Measurements from ENCODE around the gene NTNG1.

The NTNG1 gene

GRCh38 chr1:107254306-107254705 is 113.5 kb downstream of the NTNG1 start:
- in situ Hi-C loops (cut with HindIII; ENCODE audit: low sequenced_read_pairs): no loop called here

GRCh38 chr1:107255469-107255868 is 114.6 kb downstream of the NTNG1 start:
- in situ Hi-C loops (cut with HindIII; ENCODE audit: low sequenced_read_pairs): no loop called here

GRCh38 chr1:107262467-107263286 is 121.8 kb downstream of the NTNG1 start:
- in situ Hi-C loops (cut with HindIII; ENCODE audit: low sequenced_read_pairs): no loop called here

- in situ Hi-C loops (cut with HindIII; ENCODE audit: low sequenced_read_pairs): no loop called here
These were observed 122.6 kb downstream of the NTNG1 start for GRCh38 chr1:107263291-107263915.

GRCh38 chr1:107264007-107264406 is 123.2 kb downstream of the NTNG1 start:
- in situ Hi-C loops (cut with HindIII; ENCODE audit: low sequenced_read_pairs): no loop called here

- in situ Hi-C loops (cut with HindIII; ENCODE audit: low sequenced_read_pairs): no loop called here
These were observed 123.7 kb downstream of the NTNG1 start for GRCh38 chr1:107264561-107264960.

- in situ Hi-C loops (cut with HindIII; ENCODE audit: low sequenced_read_pairs): no loop called here
These were observed 126.7 kb downstream of the NTNG1 start for GRCh38 chr1:107267489-107267888.

GRCh38 chr1:107272321-107272720 is 131.5 kb downstream of the NTNG1 start:
- in situ Hi-C loops (cut with HindIII; ENCODE audit: low sequenced_read_pairs): no loop called here

GRCh38 chr1:107273515-107273914 is 132.7 kb downstream of the NTNG1 start:
- in situ Hi-C loops (cut with HindIII; ENCODE audit: low sequenced_read_pairs): no loop called here

- in situ Hi-C loops (cut with HindIII; ENCODE audit: low sequenced_read_pairs): no loop called here
These were observed 133.4 kb downstream of the NTNG1 start for GRCh38 chr1:107274227-107274626.

- in situ Hi-C loops (cut with HindIII; ENCODE audit: low sequenced_read_pairs): no loop called here
These were observed 135.4 kb downstream of the NTNG1 start for GRCh38 chr1:107276247-107276646.

GRCh38 chr1:107277022-107277421 is 136.2 kb downstream of the NTNG1 start:
- in situ Hi-C loops (cut with HindIII; ENCODE audit: low sequenced_read_pairs): no loop called here

- in situ Hi-C loops (cut with HindIII; ENCODE audit: low sequenced_read_pairs): no loop called here
These were observed 145.3 kb downstream of the NTNG1 start for GRCh38 chr1:107286125-107286524.

GRCh38 chr1:107291987-107292386 is 151.1 kb downstream of the NTNG1 start:
- in situ Hi-C loops (cut with HindIII; ENCODE audit: low sequenced_read_pairs): no loop called here

GRCh38 chr1:107293901-107294613 is 153.2 kb downstream of the NTNG1 start:
- in situ Hi-C loops (cut with HindIII; ENCODE audit: low sequenced_read_pairs): no loop called here

- in situ Hi-C loops (cut with HindIII; ENCODE audit: low sequenced_read_pairs): no loop called here
These were observed 153.8 kb downstream of the NTNG1 start for GRCh38 chr1:107294686-107295085.

GRCh38 chr1:107297681-107298080 is 156.8 kb downstream of the NTNG1 start:
- in situ Hi-C loops (cut with HindIII; ENCODE audit: low sequenced_read_pairs): no loop called here

GRCh38 chr1:107298526-107298925 is 157.7 kb downstream of the NTNG1 start:
- in situ Hi-C loops (cut with HindIII; ENCODE audit: low sequenced_read_pairs): no loop called here

- in situ Hi-C loops (cut with HindIII; ENCODE audit: low sequenced_read_pairs): no loop called here
These were observed 158.7 kb downstream of the NTNG1 start for GRCh38 chr1:107299521-107299920.

- in situ Hi-C loops (cut with HindIII; ENCODE audit: low sequenced_read_pairs): no loop called here
These were observed 169.1 kb downstream of the NTNG1 start for GRCh38 chr1:107309962-107310361.

- in situ Hi-C loops (cut with HindIII; ENCODE audit: low sequenced_read_pairs): no loop called here
These were observed 174.8 kb downstream of the NTNG1 start for GRCh38 chr1:107315652-107316051.

GRCh38 chr1:107318932-107319331 is 178.1 kb downstream of the NTNG1 start:
- in situ Hi-C loops (cut with HindIII; ENCODE audit: low sequenced_read_pairs): no loop called here
